Measurements from ENCODE around the gene KAZN. TPM values are rescaled to one million over a fixed set of nuclear protein-coding genes. Genes with fewer than 3 reads are reported as not detected.

Gene KAZN
- polyA plus RNA-seq, 1 donor from 2014 or later: 20.6 TPM

DNA sequence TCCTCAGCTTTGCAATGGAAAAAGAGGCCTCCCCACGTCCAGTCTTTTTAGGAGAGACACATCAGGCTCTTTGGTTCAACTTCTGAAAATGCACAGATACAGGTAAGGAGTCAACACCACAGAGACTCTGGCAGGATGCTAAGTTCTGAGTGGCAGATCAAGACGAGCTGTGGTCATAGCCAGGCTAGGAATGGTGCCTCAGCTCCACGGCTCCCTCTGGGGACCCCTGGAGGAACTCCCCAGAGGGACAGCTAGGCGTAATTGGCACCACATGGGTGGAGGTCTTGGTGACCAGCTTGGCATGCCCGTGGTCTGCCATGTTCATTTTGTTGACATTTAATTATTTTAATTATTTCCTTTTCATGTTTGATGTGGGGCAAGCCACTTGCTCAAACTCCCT lies 206.1 kb downstream of the KAZN start:
- TF ChIP-seq POLR2AphosphoS5 (IDR thresholded peaks at IDR 0.05) (no peak), TAF1 (IDR thresholded peaks at IDR 0.05; ENCODE audit: low read depth) (no peak), EZH2 (IDR thresholded peaks at IDR 0.05; ENCODE audit: borderline replicate concordance, insufficient read depth, low read length, poor library complexity, severe bottlenecking) (no peak), EP300 (conservative IDR thresholded peaks at IDR 0.05; ENCODE audit: poor library complexity, severe bottlenecking) (no peak), MXI1 (conservative IDR thresholded peaks at IDR 0.05; ENCODE audit: poor library complexity, severe bottlenecking) (no peak), SMC3 (conservative IDR thresholded peaks at IDR 0.05; ENCODE audit: poor library complexity) (no peak), RAD21 (conservative IDR thresholded peaks at IDR 0.05) (no peak)
- TF ChIP-seq, protein P1, sequence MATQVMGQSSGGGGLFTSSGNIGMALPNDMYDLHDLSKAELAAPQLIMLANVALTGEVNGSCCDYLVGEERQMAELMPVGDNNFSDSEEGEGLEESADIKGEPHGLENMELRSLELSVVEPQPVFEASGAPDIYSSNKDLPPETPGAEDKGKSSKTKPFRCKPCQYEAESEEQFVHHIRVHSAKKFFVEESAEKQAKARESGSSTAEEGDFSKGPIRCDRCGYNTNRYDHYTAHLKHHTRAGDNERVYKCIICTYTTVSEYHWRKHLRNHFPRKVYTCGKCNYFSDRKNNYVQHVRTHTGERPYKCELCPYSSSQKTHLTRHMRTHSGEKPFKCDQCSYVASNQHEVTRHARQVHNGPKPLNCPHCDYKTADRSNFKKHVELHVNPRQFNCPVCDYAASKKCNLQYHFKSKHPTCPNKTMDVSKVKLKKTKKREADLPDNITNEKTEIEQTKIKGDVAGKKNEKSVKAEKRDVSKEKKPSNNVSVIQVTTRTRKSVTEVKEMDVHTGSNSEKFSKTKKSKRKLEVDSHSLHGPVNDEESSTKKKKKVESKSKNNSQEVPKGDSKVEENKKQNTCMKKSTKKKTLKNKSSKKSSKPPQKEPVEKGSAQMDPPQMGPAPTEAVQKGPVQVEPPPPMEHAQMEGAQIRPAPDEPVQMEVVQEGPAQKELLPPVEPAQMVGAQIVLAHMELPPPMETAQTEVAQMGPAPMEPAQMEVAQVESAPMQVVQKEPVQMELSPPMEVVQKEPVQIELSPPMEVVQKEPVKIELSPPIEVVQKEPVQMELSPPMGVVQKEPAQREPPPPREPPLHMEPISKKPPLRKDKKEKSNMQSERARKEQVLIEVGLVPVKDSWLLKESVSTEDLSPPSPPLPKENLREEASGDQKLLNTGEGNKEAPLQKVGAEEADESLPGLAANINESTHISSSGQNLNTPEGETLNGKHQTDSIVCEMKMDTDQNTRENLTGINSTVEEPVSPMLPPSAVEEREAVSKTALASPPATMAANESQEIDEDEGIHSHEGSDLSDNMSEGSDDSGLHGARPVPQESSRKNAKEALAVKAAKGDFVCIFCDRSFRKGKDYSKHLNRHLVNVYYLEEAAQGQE (IDR thresholded peaks at IDR 0.05; ENCODE audit: borderline replicate concordance): no peak
- TF ChIP-seq, protein P2, sequence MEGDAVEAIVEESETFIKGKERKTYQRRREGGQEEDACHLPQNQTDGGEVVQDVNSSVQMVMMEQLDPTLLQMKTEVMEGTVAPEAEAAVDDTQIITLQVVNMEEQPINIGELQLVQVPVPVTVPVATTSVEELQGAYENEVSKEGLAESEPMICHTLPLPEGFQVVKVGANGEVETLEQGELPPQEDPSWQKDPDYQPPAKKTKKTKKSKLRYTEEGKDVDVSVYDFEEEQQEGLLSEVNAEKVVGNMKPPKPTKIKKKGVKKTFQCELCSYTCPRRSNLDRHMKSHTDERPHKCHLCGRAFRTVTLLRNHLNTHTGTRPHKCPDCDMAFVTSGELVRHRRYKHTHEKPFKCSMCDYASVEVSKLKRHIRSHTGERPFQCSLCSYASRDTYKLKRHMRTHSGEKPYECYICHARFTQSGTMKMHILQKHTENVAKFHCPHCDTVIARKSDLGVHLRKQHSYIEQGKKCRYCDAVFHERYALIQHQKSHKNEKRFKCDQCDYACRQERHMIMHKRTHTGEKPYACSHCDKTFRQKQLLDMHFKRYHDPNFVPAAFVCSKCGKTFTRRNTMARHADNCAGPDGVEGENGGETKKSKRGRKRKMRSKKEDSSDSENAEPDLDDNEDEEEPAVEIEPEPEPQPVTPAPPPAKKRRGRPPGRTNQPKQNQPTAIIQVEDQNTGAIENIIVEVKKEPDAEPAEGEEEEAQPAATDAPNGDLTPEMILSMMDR (IDR thresholded peaks at IDR 0.05; ENCODE audit: poor library complexity, severe bottlenecking): no peak
- no peak overlapping the region for H3K27ac ChIP-seq (ENCODE audit: low read length)
- no peak overlapping the region for H3K4me2 ChIP-seq (ENCODE audit: low read length)
- no peak overlapping the region for H3K9ac ChIP-seq (ENCODE audit: low read length)
- H3K9me3 ChIP-seq (ENCODE audit: low read length): peaks cover 10% of the 10 kb centered on the region
- no peaks in the 10 kb centered on the region for H3K79me2 ChIP-seq (replicated peaks; ENCODE audit: insufficient read depth, low read length)
- H4K20me1 ChIP-seq (ENCODE audit: insufficient read depth): no peaks in the 10 kb centered on the region
- no peaks in the 10 kb centered on the region for H3K27me3 ChIP-seq (ENCODE audit: insufficient read depth, low read depth, low read length)
- no peak overlapping the region for H3K4me3 ChIP-seq (ENCODE audit: low read length)
- H2AFZ ChIP-seq (ENCODE audit: low read depth, low read length): no peak overlapping the region
- H3F3A ChIP-seq (ENCODE audit: insufficient read depth, low read length, poor library complexity, severe bottlenecking): no peaks in the 10 kb centered on the region
- no peaks in the 10 kb centered on the region for H3K9me2 ChIP-seq (ENCODE audit: insufficient read depth, low read length)
- no peaks in the 10 kb centered on the region for H3K36me3 ChIP-seq (ENCODE audit: insufficient read depth, low read length)

DNA sequence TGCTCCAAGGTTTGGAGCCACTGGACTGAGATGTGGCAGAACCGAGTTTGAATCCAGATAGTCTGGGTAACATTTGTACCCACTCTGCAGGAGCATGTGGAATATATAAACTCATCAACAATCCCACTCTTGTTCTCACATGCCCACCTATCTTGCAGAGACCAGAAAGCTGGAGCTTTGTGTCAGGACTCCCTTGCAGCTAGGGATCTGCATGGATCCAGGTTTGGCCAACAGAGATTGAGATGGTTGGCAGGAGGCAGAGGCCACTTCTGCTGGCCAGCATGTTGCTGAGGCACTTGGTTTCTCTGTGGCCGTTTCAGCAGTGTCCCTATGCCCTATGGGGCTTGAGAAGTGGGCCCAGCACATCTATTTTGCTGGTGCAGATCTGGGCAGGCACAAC lies 208.3 kb downstream of the KAZN start:
- Histone ChIP-seq H3K9me3 (ENCODE audit: low read length) (peaks cover 10% of the 10 kb centered on the region), H3F3A (ENCODE audit: insufficient read depth, low read length, poor library complexity, severe bottlenecking) (no peaks in the 10 kb centered on the region), H4K20me1 (ENCODE audit: insufficient read depth) (no peaks in the 10 kb centered on the region), H3K27me3 (ENCODE audit: insufficient read depth, low read depth, low read length) (no peaks in the 10 kb centered on the region), H3K27ac (ENCODE audit: low read length) (no peak overlapping the region), H3K9ac (ENCODE audit: low read length) (no peak overlapping the region), H3K4me3 (ENCODE audit: low read length) (no peak overlapping the region), H3K4me2 (ENCODE audit: low read length) (no peak overlapping the region), H3K79me2 (replicated peaks; ENCODE audit: insufficient read depth, low read length) (no peaks in the 10 kb centered on the region), H2AFZ (ENCODE audit: low read depth, low read length) (no peak overlapping the region), H3K9me2 (ENCODE audit: insufficient read depth, low read length) (no peaks in the 10 kb centered on the region), H3K36me3 (ENCODE audit: insufficient read depth, low read length) (no peaks in the 10 kb centered on the region)
- no peak for TF ChIP-seq RAD21 (conservative IDR thresholded peaks at IDR 0.05)
- TF ChIP-seq EZH2 (IDR thresholded peaks at IDR 0.05; ENCODE audit: borderline replicate concordance, insufficient read depth, low read length, poor library complexity, severe bottlenecking): no peak
- TF ChIP-seq, protein P2 (IDR thresholded peaks at IDR 0.05; ENCODE audit: poor library complexity, severe bottlenecking): no peak
- no peak for TF ChIP-seq MXI1 (conservative IDR thresholded peaks at IDR 0.05; ENCODE audit: poor library complexity, severe bottlenecking)
- TF ChIP-seq, protein P1 (IDR thresholded peaks at IDR 0.05; ENCODE audit: borderline replicate concordance): no peak
- TF ChIP-seq SMC3 (conservative IDR thresholded peaks at IDR 0.05; ENCODE audit: poor library complexity): no peak
- TF ChIP-seq EP300 (conservative IDR thresholded peaks at IDR 0.05; ENCODE audit: poor library complexity, severe bottlenecking): no peak
- no peak for TF ChIP-seq POLR2AphosphoS5 (IDR thresholded peaks at IDR 0.05)
- no peak for TF ChIP-seq TAF1 (IDR thresholded peaks at IDR 0.05; ENCODE audit: low read depth)
